GM23248 (cell line): ENCODE measurements around the gene CALN1. TPM values are rescaled to one million over a fixed set of nuclear protein-coding genes. Genes with fewer than 3 reads are reported as not detected.

Experiments
- DNase-seq: peaks from one replicate; pipeline ENCODE4 v3.0.0-alpha.2; 2015
- H2AFZ ChIP-seq: fragments of 200-600 bp; sonication (generic); 2 replicates; pipeline ENCODE4 v1.6.1; 2016; ENCODE audit warnings: antibody characterized with exemption
- H3F3A ChIP-seq: fragments of 200-600 bp; sonication (generic); 2 replicates; pipeline ENCODE4 v1.6.1; 2016; ENCODE audit warnings: mild to moderate bottlenecking, antibody characterized with exemption, mixed run types; ENCODE audit not compliant: insufficient read depth
- H3K27ac ChIP-seq: fragments of 200-600 bp; sonication (generic); 2 replicates; pipeline ENCODE4 v1.5.1; 2016; ENCODE audit warnings: mild to moderate bottlenecking
- H3K27me3 ChIP-seq: fragments of 200-600 bp; sonication (generic); replicated peaks from 2 replicates; pipeline ENCODE4 v1.6.1; 2016; ENCODE audit warnings: mild to moderate bottlenecking; ENCODE audit not compliant: insufficient read depth
- H3K36me3 ChIP-seq: fragments of 200-600 bp; sonication (generic); 2 replicates; pipeline ENCODE4 v1.6.1; 2016; ENCODE audit warnings: low read depth, mild to moderate bottlenecking
- H3K4me1 ChIP-seq: fragments of 200-600 bp; sonication (generic); 2 replicates; pipeline ENCODE4 v1.6.1; 2016; ENCODE audit warnings: mild to moderate bottlenecking; ENCODE audit not compliant: insufficient read depth
- H3K4me2 ChIP-seq: fragments of 200-600 bp; sonication (generic); one replicate; pipeline ENCODE4 v1.6.1; 2016; ENCODE audit warnings: mild to moderate bottlenecking; ENCODE audit not compliant: unreplicated experiment
- H3K4me3 ChIP-seq: fragments of 200-600 bp; sonication (generic); 2 replicates; pipeline ENCODE4 v1.5.1; 2016; ENCODE audit warnings: mild to moderate bottlenecking
- H3K79me2 ChIP-seq: fragments of 200-600 bp; sonication (generic); 2 replicates; pipeline ENCODE4 v1.6.1; 2016; ENCODE audit warnings: mild to moderate bottlenecking; ENCODE audit not compliant: insufficient read depth
- H3K9ac ChIP-seq: fragments of 200-600 bp; sonication (generic); 2 replicates; pipeline ENCODE4 v1.6.1; 2016; ENCODE audit warnings: mild to moderate bottlenecking
- H3K9me2 ChIP-seq: fragments of 200-600 bp; sonication (generic); 2 replicates; pipeline ENCODE4 v1.6.1; 2016; ENCODE audit warnings: mixed run types, mild to moderate bottlenecking, moderate library complexity; ENCODE audit not compliant: insufficient read depth
- H3K9me3 ChIP-seq: fragments of 200-600 bp; sonication (generic); one replicate; pipeline ENCODE4 v1.6.1; 2017; ENCODE audit warnings: low read depth
- H4K20me1 ChIP-seq: fragments of 200-600 bp; sonication (generic); 2 replicates; pipeline ENCODE4 v1.6.0; 2016; ENCODE audit not compliant: insufficient read depth
- EZH2 ChIP-seq: fragments of 200-600 bp; sonication (generic); IDR thresholded peaks from 2 replicates; pipeline ENCODE4 v1.6.1; 2018; ENCODE audit warnings: antibody characterized with exemption, mild to moderate bottlenecking; ENCODE audit not compliant: insufficient read depth, poor library complexity, severe bottlenecking
- EZH2phosphoT487 ChIP-seq: fragments of 200-600 bp; sonication (generic); IDR thresholded peaks from 2 replicates; pipeline ENCODE4 v1.6.1; 2018; ENCODE audit warnings: antibody characterized with exemption, moderate library complexity, mild to moderate bottlenecking, low read depth; ENCODE audit not compliant: insufficient read depth
- WGBS, 2 experiments: methylation state at CpG; one replicate each; pipeline ENCODE4 v1.1.6; 2015 to 2017; ENCODE audit warnings: low lambda C conversion rate in 2 of 2, low coverage in 1 of 2; ENCODE audit errors: missing lambda C conversion rate in 2 of 2; 5-methylcytosine and 5-hydroxymethylcytosine counted together
- in situ Hi-C: fragments of 300-500 bp; cut with MboI; formaldehyde crosslinking; loops from 2 replicates; pipeline ENCODE4 v1.15.0; 2020
- polyA plus RNA-seq: library from polyadenylated mRNA; unstranded; fragments of >200 nt; fragmentation: Nextera tagmentation; extraction: Ambion mirVana; gene quantifications from 2 replicates; pipeline ENCODE4 v1.2.1, GENCODE V29; 2016
- total RNA-seq: library from RNA; depleted of rRNA; stranded (reverse); fragments of >200 nt; shearing (Covaris generic); gene quantifications from 2 replicates; pipeline ENCODE4 v1.2.3, GENCODE V29; 2014

Gene CALN1
- total and polyA plus RNA-seq, 2 experiments from 2014 or later: not detected

DNA sequence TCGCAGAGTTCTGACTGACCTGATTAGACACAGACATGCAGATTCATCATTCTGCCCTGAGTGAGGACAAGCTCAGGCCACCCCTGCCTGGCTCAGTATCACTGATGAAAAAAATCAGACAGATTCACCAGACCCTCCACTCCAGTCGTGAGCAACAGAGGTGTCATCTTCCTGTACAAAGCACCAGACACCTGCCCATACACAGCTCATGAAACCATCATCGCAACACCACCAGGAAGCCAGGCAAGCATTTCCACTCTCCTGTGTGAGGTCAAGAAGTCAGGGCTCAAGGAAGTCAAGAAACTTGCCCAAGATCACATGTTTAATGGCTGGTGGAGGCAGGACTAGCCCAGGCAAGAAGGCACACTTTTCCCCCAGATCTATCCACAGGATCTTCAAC lies 163.0 kb downstream of the CALN1 start:
- H3F3A ChIP-seq: no peaks in the 10 kb centered on the region
- H3K27me3 ChIP-seq: no peaks in the 10 kb centered on the region
- TF ChIP-seq EZH2phosphoT487 (no peak), EZH2 (no peak)

GRCh38 chr7:72244826-72245398 lies 167.2 kb downstream of the CALN1 start:
- no peak overlapping the region for H3K9ac ChIP-seq
- no peak overlapping the region for H3K27ac ChIP-seq
- H4K20me1 ChIP-seq: no peaks in the 10 kb centered on the region
- TF ChIP-seq EZH2phosphoT487 (no peak), EZH2 (no peak)
- H3K4me3 ChIP-seq: no peak overlapping the region
- 18 to 23% methylated on average over 10 of the region's 10 CpGs for WGBS, 2 experiments
- H3K4me1 ChIP-seq: no peaks in the 10 kb centered on the region
- in situ Hi-C loops: no loop called here
- H3F3A ChIP-seq: no peaks in the 10 kb centered on the region
- no peaks in the 10 kb centered on the region for H3K9me3 ChIP-seq
- H3K36me3 ChIP-seq: no peaks in the 10 kb centered on the region
- no peaks in the 10 kb centered on the region for H3K9me2 ChIP-seq
- H3K79me2 ChIP-seq: no peaks in the 10 kb centered on the region
- no peak overlapping the region for H3K4me2 ChIP-seq
- no peak overlapping the region for H2AFZ ChIP-seq
- H3K27me3 ChIP-seq: no peaks in the 10 kb centered on the region
- DNase-seq: no peak

More for the DNA sequence above, 163.0 kb downstream of the CALN1 start:
- H2AFZ ChIP-seq: no peak overlapping the region
- no peak for DNase-seq
- no peaks in the 10 kb centered on the region for H3K36me3 ChIP-seq
- no peaks in the 10 kb centered on the region for H3K79me2 ChIP-seq
- no peaks in the 10 kb centered on the region for H3K4me1 ChIP-seq
- 20% methylated on average over 3 of the region's 3 CpGs for WGBS, 2 experiments
- H3K27ac ChIP-seq: no peak overlapping the region
- no peak overlapping the region for H3K4me2 ChIP-seq
- H4K20me1 ChIP-seq: no peaks in the 10 kb centered on the region
- no peak overlapping the region for H3K9ac ChIP-seq
- in situ Hi-C loops: no loop called here
- H3K9me2 ChIP-seq: no peaks in the 10 kb centered on the region
- no peaks in the 10 kb centered on the region for H3K9me3 ChIP-seq
- no peak overlapping the region for H3K4me3 ChIP-seq

- Histone ChIP-seq H3K27me3 (no peaks in the 10 kb centered on the region), H3K27ac (no peak overlapping the region), H2AFZ (no peak overlapping the region), H4K20me1 (no peaks in the 10 kb centered on the region), H3K4me2 (no peak overlapping the region), H3K9ac (no peak overlapping the region), H3K4me3 (no peak overlapping the region), H3K79me2 (no peaks in the 10 kb centered on the region), H3F3A (no peaks in the 10 kb centered on the region), H3K9me2 (no peaks in the 10 kb centered on the region), H3K36me3 (no peaks in the 10 kb centered on the region), H3K4me1 (no peaks in the 10 kb centered on the region), H3K9me3 (no peaks in the 10 kb centered on the region)
- TF ChIP-seq EZH2phosphoT487 (no peak), EZH2 (no peak)
- WGBS, 2 experiments: 15% methylated on average over 6 of the region's 6 CpGs
- DNase-seq: no peak
- in situ Hi-C loops: no loop called here
Measured at GRCh38 chr7:72243329-72243728, 168.8 kb downstream of the CALN1 start.

DNA sequence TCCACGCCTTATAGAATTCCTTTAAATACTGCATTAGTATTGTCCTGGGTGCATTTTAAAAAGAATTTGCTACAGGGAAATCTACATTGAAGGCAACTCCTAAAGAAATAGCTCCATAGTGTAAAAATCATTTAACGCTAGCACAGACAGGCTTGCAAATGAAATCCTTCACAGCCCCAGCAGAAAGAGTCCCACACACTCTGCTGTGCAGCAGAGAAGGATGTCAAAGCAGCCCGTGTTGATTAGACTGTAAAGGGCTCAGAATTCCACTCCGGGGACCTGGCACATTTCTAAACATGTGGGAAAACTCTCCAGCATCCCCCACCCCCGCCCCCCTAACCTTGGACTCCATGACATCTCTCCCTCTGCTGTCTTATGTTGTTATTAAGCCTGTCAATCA lies 176.8 kb downstream of the CALN1 start:
- Histone ChIP-seq H3K4me3 (no peak overlapping the region), H3K27ac (no peak overlapping the region), H3F3A (no peaks in the 10 kb centered on the region), H3K9me3 (no peaks in the 10 kb centered on the region), H3K79me2 (no peaks in the 10 kb centered on the region), H2AFZ (no peak overlapping the region), H3K9me2 (no peaks in the 10 kb centered on the region), H3K9ac (no peak overlapping the region), H3K36me3 (no peaks in the 10 kb centered on the region), H3K27me3 (no peaks in the 10 kb centered on the region), H3K4me2 (no peak overlapping the region), H4K20me1 (no peaks in the 10 kb centered on the region), H3K4me1 (no peaks in the 10 kb centered on the region)
- WGBS, 2 experiments: 31 to 32% methylated on average over 5 of the region's 5 CpGs
- TF ChIP-seq EZH2phosphoT487 (no peak), EZH2 (no peak)
- in situ Hi-C loops: no loop called here
- DNase-seq: no peak

GRCh38 chr7:72234086-72234485 lies 178.1 kb downstream of the CALN1 start:
- Histone ChIP-seq H3K9ac (no peak overlapping the region), H3K9me3 (no peaks in the 10 kb centered on the region), H3K9me2 (no peaks in the 10 kb centered on the region), H3K27me3 (no peaks in the 10 kb centered on the region), H2AFZ (no peak overlapping the region), H3K4me2 (no peak overlapping the region), H3K79me2 (no peaks in the 10 kb centered on the region), H4K20me1 (no peaks in the 10 kb centered on the region), H3K36me3 (no peaks in the 10 kb centered on the region), H3F3A (no peaks in the 10 kb centered on the region), H3K4me1 (no peaks in the 10 kb centered on the region), H3K4me3 (no peak overlapping the region), H3K27ac (no peak overlapping the region)
- DNase-seq: no peak
- WGBS, 2 experiments: 34 to 35% methylated on average over 3 of the region's 3 CpGs
- TF ChIP-seq EZH2 (no peak), EZH2phosphoT487 (no peak)
- in situ Hi-C loops: no loop called here
